Caco-2 (cell line): ENCODE results near the gene FAM83C. TPM values are rescaled to one million over a fixed set of nuclear protein-coding genes. Genes with fewer than 3 reads are reported as not detected.

Source experiments
- BruUV-seq: library from RNA; stranded (reverse); fragments of 400-500 nt; replicated peaks from 2 replicates; lab custom pipeline; 2021; lab: Mats Ljungman, UMichigan
- CTCF ChIA-PET: fragments of 300-600 bp; sonication (Branson Sonifier 250); formaldehyde crosslinking; loops from one replicate; lab custom pipeline; 2022; ENCODE audit warnings: antibody characterized with exemption; lab: Charles Lee
- POLR2A ChIA-PET: fragments of 300-600 bp; sonication (Branson Sonifier 250); formaldehyde crosslinking; loops from one replicate; lab custom pipeline; 2022; ENCODE audit warnings: antibody characterized with exemption; lab: Charles Lee
- DNase-seq, 2 experiments: peaks; one replicate each; pipeline versions ENCODE4 v3.0.0 to v3.0.0-alpha.2; 2020 to 2022
- H3K27me3 ChIP-seq: replicated peaks from 2 replicates; pipeline ENCODE4 v1.6.0; 2011; ENCODE audit warnings: low read length; ENCODE audit not compliant: control insufficient read depth, insufficient read depth
- H3K36me3 ChIP-seq: 2 replicates; pipeline ENCODE4 v1.5.1; 2011; ENCODE audit warnings: low read length; ENCODE audit not compliant: control insufficient read depth, insufficient read depth
- H3K4me1 ChIP-seq: fragments of 250-450 bp; sonication (Bioruptor Pico); 2 replicates; pipeline ENCODE4 v1.5.1; 2020; ENCODE audit warnings: mild to moderate bottlenecking
- H3K4me3 ChIP-seq: 2 replicates; pipeline ENCODE4 v1.5.1; 2011; ENCODE audit warnings: low read depth, mild to moderate bottlenecking, control low read depth, low read length
- H3K9me3 ChIP-seq: fragments of 250-450 bp; sonication (Bioruptor Pico); 2 replicates; pipeline ENCODE4 v1.5.1; 2020; ENCODE audit warnings: mild to moderate bottlenecking, moderate library complexity
- H3K27ac Mint-ChIP-seq: one replicate; pipeline ENCODE4 v1.8.0; 2022; ENCODE audit warnings: mixed read lengths; ENCODE audit not compliant: unreplicated experiment
- H3K27me3 Mint-ChIP-seq: one replicate; pipeline ENCODE4 v1.8.0; 2022; ENCODE audit warnings: mixed read lengths; ENCODE audit not compliant: insufficient read depth, unreplicated experiment
- H3K36me3 Mint-ChIP-seq: one replicate; pipeline ENCODE4 v1.8.0; 2022; ENCODE audit warnings: mild to moderate bottlenecking, mixed read lengths; ENCODE audit not compliant: insufficient read depth, unreplicated experiment
- H3K4me1 Mint-ChIP-seq: one replicate; pipeline ENCODE4 v1.8.0; 2022; ENCODE audit warnings: low read depth, mixed read lengths; ENCODE audit not compliant: unreplicated experiment
- H3K4me3 Mint-ChIP-seq: one replicate; pipeline ENCODE4 v1.8.0; 2022; ENCODE audit warnings: mild to moderate bottlenecking, moderate library complexity, mixed read lengths; ENCODE audit not compliant: unreplicated experiment
- H3K9me3 Mint-ChIP-seq: one replicate; pipeline ENCODE4 v1.8.0; 2022; ENCODE audit warnings: mixed read lengths; ENCODE audit not compliant: unreplicated experiment
- CTCF ChIP-seq, 2 experiments: fragments of 200-600 bp in 1 of 2; IDR thresholded peaks; 1 replicate in 1 of 2; 2 replicates in 1 of 2; pipeline versions ENCODE4 v1.5.1 to v1.8.0; 2011 to 2022; ENCODE audit warnings: antibody characterized with exemption in 1 of 2, control low read depth in 1 of 2, inconsistent platforms in 1 of 2, low read depth in 1 of 2, low read length in 1 of 2, mild to moderate bottlenecking in 1 of 2, moderate library complexity in 1 of 2; ENCODE audit not compliant: insufficient read depth in 1 of 2, severe bottlenecking in 1 of 2, unreplicated experiment in 1 of 2
- intact Hi-C: fragments of 100-400 bp; cut with micrococcal nuclease; formaldehyde crosslinking; loops from one replicate; pipeline ENCODE4 v1.10.0; 2022; ENCODE audit not compliant: unreplicated experiment
- total RNA-seq: library from RNA; stranded (reverse); gene quantifications from 2 replicates; pipeline ENCODE4 v1.2.3, GENCODE V29; 2022

Gene FAM83C
- total RNA-seq, 1 experiment from 2014 or later: not detected

GRCh38 chr20:35240811-35241293 lies 51.4 kb downstream of the FAM83C start:
- intact Hi-C loops: no loop called here
- no TSS peak for BruUV-seq
- no peak for DNase-seq
- H3K4me3 ChIP-seq: no peak overlapping the region
- peaks cover 16% of the 10 kb centered on the region for H3K4me1 Mint-ChIP-seq
- H3K9me3 Mint-ChIP-seq: no peaks in the 10 kb centered on the region
- no peaks in the 10 kb centered on the region for H3K36me3 ChIP-seq
- CTCF ChIA-PET: interaction anchor here (1.5 kb wide), 1 partner anchor 96 kb away, joined by 5 read pairs; no protein-coding TSS in a partner anchor
- no peak for TF ChIP-seq CTCF (IDR thresholded peaks at IDR 0.05; ENCODE audit: insufficient read depth in 1 of 2, low read depth in 1 of 2, low read length in 1 of 2, severe bottlenecking in 1 of 2, unreplicated experiment in 1 of 2)
- no peaks in the 10 kb centered on the region for H3K27me3 Mint-ChIP-seq
- H3K36me3 Mint-ChIP-seq: no peaks in the 10 kb centered on the region
- no peaks in the 10 kb centered on the region for H3K27me3 ChIP-seq
- no peaks in the 10 kb centered on the region for H3K9me3 ChIP-seq
- H3K27ac Mint-ChIP-seq: no peak overlapping the region
- H3K4me1 ChIP-seq: peaks cover 16% of the 10 kb centered on the region
- H3K4me3 Mint-ChIP-seq: no peak overlapping the region
- POLR2A ChIA-PET: no interaction called here

GRCh38 chr20:35240083-35240810 lies 52.0 kb downstream of the FAM83C start:
- Mint-ChIP-seq H3K9me3 (no peaks in the 10 kb centered on the region), H3K4me3 (no peak overlapping the region), H3K27me3 (no peaks in the 10 kb centered on the region), H3K4me1 (peaks cover 16% of the 10 kb centered on the region), H3K27ac (no peak overlapping the region), H3K36me3 (no peaks in the 10 kb centered on the region)
- Histone ChIP-seq H3K36me3 (no peaks in the 10 kb centered on the region), H3K4me3 (no peak overlapping the region), H3K27me3 (no peaks in the 10 kb centered on the region), H3K9me3 (no peaks in the 10 kb centered on the region), H3K4me1 (peaks cover 16% of the 10 kb centered on the region)
- intact Hi-C loops: no loop called here
- TF ChIP-seq CTCF (IDR thresholded peaks at IDR 0.05; ENCODE audit: insufficient read depth in 1 of 2, low read depth in 1 of 2, low read length in 1 of 2, severe bottlenecking in 1 of 2, unreplicated experiment in 1 of 2): no peak
- DNase-seq: no peak
- ChIA-PET CTCF (interaction anchor here (0.6 to 1.5 kb wide), 2 partner anchors 95 to 364 kb away, joined by 5 read pairs; partner anchors contain the start of gene ACSS2), POLR2A (no interaction called here)
- BruUV-seq: no TSS peak

GRCh38 chr20:35238735-35239134 lies 53.5 kb downstream of the FAM83C start:
- intact Hi-C loops: no loop called here
- no peaks in the 10 kb centered on the region for H3K36me3 ChIP-seq
- no TSS peak for BruUV-seq
- H3K4me1 ChIP-seq: peaks cover 16% of the 10 kb centered on the region
- TF ChIP-seq CTCF (IDR thresholded peaks at IDR 0.05; ENCODE audit: insufficient read depth in 1 of 2, low read depth in 1 of 2, low read length in 1 of 2, severe bottlenecking in 1 of 2, unreplicated experiment in 1 of 2): no peak
- DNase-seq: no peak
- H3K9me3 Mint-ChIP-seq: no peaks in the 10 kb centered on the region
- H3K4me3 Mint-ChIP-seq: no peak overlapping the region
- no peaks in the 10 kb centered on the region for H3K36me3 Mint-ChIP-seq
- ChIA-PET POLR2A (no interaction called here), CTCF (interaction anchor here (1.2 kb wide), 1 partner anchor 26 kb away, joined by 4 read pairs; no protein-coding TSS in a partner anchor)
- no peaks in the 10 kb centered on the region for H3K27me3 Mint-ChIP-seq
- no peaks in the 10 kb centered on the region for H3K27me3 ChIP-seq
- H3K9me3 ChIP-seq: no peaks in the 10 kb centered on the region
- H3K4me1 Mint-ChIP-seq: peaks cover 16% of the 10 kb centered on the region
- no peak overlapping the region for H3K27ac Mint-ChIP-seq
- no peak overlapping the region for H3K4me3 ChIP-seq
